Karpas-422 (cell line): ENCODE data around the gene SARDH. TPM values are rescaled to one million over a fixed set of nuclear protein-coding genes. Genes with fewer than 3 reads are reported as not detected.

ENCODE experiments used
- DNase-seq: peaks from one replicate; pipeline ENCODE4 v3.0.0-alpha.2; 2015
- H2AFZ ChIP-seq: fragments of 200-600 bp; sonication (generic); 2 replicates; pipeline ENCODE4 v1.6.1; 2014; ENCODE audit warnings: antibody characterized with exemption, low read length, mixed read lengths
- H3K27ac ChIP-seq: fragments of 200-600 bp; sonication (generic); 2 replicates; pipeline ENCODE4 v1.5.1; 2014; ENCODE audit warnings: mild to moderate bottlenecking, low read length, moderate library complexity
- H3K27me3 ChIP-seq: fragments of 200-600 bp; sonication (generic); 2 replicates; pipeline ENCODE4 v1.6.1; 2014; ENCODE audit warnings: low read length, mixed read lengths
- H3K36me3 ChIP-seq: fragments of 200-600 bp; sonication (generic); 2 replicates; pipeline ENCODE4 v1.6.1; 2014; ENCODE audit warnings: low read length, mixed read lengths; ENCODE audit not compliant: insufficient read depth
- H3K4me1 ChIP-seq: fragments of 200-600 bp; sonication (generic); 2 replicates; pipeline ENCODE4 v1.6.1; 2014; ENCODE audit warnings: mild to moderate bottlenecking, low read length, mixed read lengths
- H3K4me2 ChIP-seq: fragments of 200-600 bp; sonication (generic); 2 replicates; pipeline ENCODE4 v1.6.1; 2014; ENCODE audit warnings: low read length, low read depth, mild to moderate bottlenecking; ENCODE audit not compliant: poor library complexity, severe bottlenecking
- H3K4me3 ChIP-seq: fragments of 200-600 bp; sonication (generic); 2 replicates; pipeline ENCODE4 v1.5.1; 2014; ENCODE audit warnings: mild to moderate bottlenecking, antibody characterized with exemption, low read length, mixed read lengths
- H3K79me2 ChIP-seq: fragments of 200-600 bp; sonication (generic); 2 replicates; pipeline ENCODE4 v1.6.1; 2014; ENCODE audit warnings: mild to moderate bottlenecking, low read length, mixed read lengths
- H3K9ac ChIP-seq: fragments of 200-600 bp; sonication (generic); 2 replicates; pipeline ENCODE4 v1.6.0; 2014; ENCODE audit warnings: low read length
- H3K9me2 ChIP-seq: fragments of 200-600 bp; sonication (generic), shearing (Covaris generic); replicated peaks from 2 replicates; pipeline ENCODE4 v1.6.0; 2014; ENCODE audit warnings: mild to moderate bottlenecking, low read length, moderate library complexity; ENCODE audit not compliant: insufficient read depth
- H3K9me3 ChIP-seq: fragments of 300-700, 200-600 bp; sonication (generic); 2 replicates; pipeline ENCODE4 v1.6.1; 2014; ENCODE audit warnings: low read length, mixed read lengths
- H4K20me1 ChIP-seq: fragments of 200-600 bp; sonication (generic); 2 replicates; pipeline ENCODE4 v1.6.1; 2014; ENCODE audit warnings: mild to moderate bottlenecking, antibody characterized with exemption, low read length, low read depth; ENCODE audit not compliant: insufficient read depth
- total RNA-seq: library from RNA; depleted of rRNA; stranded (reverse); fragments of >200 nt; shearing (Covaris generic); gene quantifications from 2 replicates; pipeline ENCODE4 v1.2.3, GENCODE V29; 2014; ENCODE audit warnings: low replicate concordance

SARDH gene
- total RNA-seq, 1 experiment from 2014 or later = not detected

- no peak overlapping the region for H3K9ac ChIP-seq
- H3K36me3 ChIP-seq = no peaks in the 10 kb centered on the region
- H3K4me3 ChIP-seq = no peak overlapping the region
- no peaks in the 10 kb centered on the region for H3K9me3 ChIP-seq
- H4K20me1 ChIP-seq = 0 out of 2 replicates have a peak, but pooled peaks cover 3% of the 10 kb centered on the region
- no peaks in the 10 kb centered on the region for H3K4me1 ChIP-seq
- H3K9me2 ChIP-seq = no peaks in the 10 kb centered on the region
- H3K4me2 ChIP-seq = no peak overlapping the region
- H3K27me3 ChIP-seq = no peaks in the 10 kb centered on the region
- no peak overlapping the region for H2AFZ ChIP-seq
- no peaks in the 10 kb centered on the region for H3K79me2 ChIP-seq
- no peak overlapping the region for H3K27ac ChIP-seq
- DNase-seq = no peak
Observed at GRCh38 chr9:133643978-133644760, 94.0 kb downstream of the SARDH start.

- Histone ChIP-seq H3K9me2 (no peaks in the 10 kb centered on the region), H3K9me3 (no peaks in the 10 kb centered on the region), H4K20me1 (0 out of 2 replicates have a peak, but pooled peaks cover 3% of the 10 kb centered on the region), H2AFZ (no peak overlapping the region), H3K4me2 (no peak overlapping the region), H3K9ac (no peak overlapping the region), H3K4me1 (no peaks in the 10 kb centered on the region), H3K79me2 (no peaks in the 10 kb centered on the region), H3K27ac (no peak overlapping the region), H3K27me3 (no peaks in the 10 kb centered on the region), H3K36me3 (no peaks in the 10 kb centered on the region), H3K4me3 (no peak overlapping the region)
- DNase-seq = no peak
Observed at GRCh38 chr9:133643362-133643755, 94.8 kb downstream of the SARDH start.

- Histone ChIP-seq H4K20me1 (0 out of 2 replicates have a peak, but pooled peaks cover 3% of the 10 kb centered on the region), H3K4me2 (no peak overlapping the region)
- no peak for DNase-seq
Observed at GRCh38 chr9:133642708-133643361, 95.3 kb downstream of the SARDH start.

GRCh38 chr9:133641861-133642595 is 96.1 kb downstream of the SARDH start:
- Histone ChIP-seq H3K27ac (no peak overlapping the region), H3K9me2 (no peaks in the 10 kb centered on the region), H3K27me3 (no peaks in the 10 kb centered on the region), H3K4me3 (no peak overlapping the region), H3K9ac (no peak overlapping the region), H3K79me2 (no peaks in the 10 kb centered on the region), H4K20me1 (0 out of 2 replicates have a peak, but pooled peaks cover 3% of the 10 kb centered on the region), H3K4me1 (no peaks in the 10 kb centered on the region), H3K4me2 (no peak overlapping the region), H2AFZ (no peak overlapping the region), H3K9me3 (no peaks in the 10 kb centered on the region), H3K36me3 (no peaks in the 10 kb centered on the region)
- DNase-seq = no peak

More at GRCh38 chr9:133642708-133643361, 95.3 kb downstream of the SARDH start:
- Histone ChIP-seq H3K4me3 (no peak overlapping the region), H2AFZ (no peak overlapping the region), H3K9me3 (no peaks in the 10 kb centered on the region), H3K27ac (no peak overlapping the region), H3K27me3 (no peaks in the 10 kb centered on the region), H3K36me3 (no peaks in the 10 kb centered on the region), H3K4me1 (no peaks in the 10 kb centered on the region), H3K9me2 (no peaks in the 10 kb centered on the region), H3K9ac (no peak overlapping the region), H3K79me2 (no peaks in the 10 kb centered on the region)

- Histone ChIP-seq H3K9me3 (no peaks in the 10 kb centered on the region), H3K36me3 (no peaks in the 10 kb centered on the region), H2AFZ (no peak overlapping the region), H3K27ac (no peak overlapping the region), H4K20me1 (0 out of 2 replicates have a peak, but pooled peaks cover 3% of the 10 kb centered on the region), H3K79me2 (no peaks in the 10 kb centered on the region), H3K4me3 (no peak overlapping the region), H3K4me1 (no peaks in the 10 kb centered on the region), H3K27me3 (no peaks in the 10 kb centered on the region), H3K9ac (no peak overlapping the region), H3K4me2 (no peak overlapping the region), H3K9me2 (no peaks in the 10 kb centered on the region)
- no peak for DNase-seq
Observed at GRCh38 chr9:133641396-133641655, 96.8 kb downstream of the SARDH start.

GRCh38 chr9:133640580-133641395 is 97.4 kb downstream of the SARDH start:
- Histone ChIP-seq H3K27me3 (no peaks in the 10 kb centered on the region), H3K4me3 (no peak overlapping the region), H3K9me3 (no peaks in the 10 kb centered on the region), H3K79me2 (no peaks in the 10 kb centered on the region), H4K20me1 (0 out of 2 replicates have a peak, but pooled peaks cover 3% of the 10 kb centered on the region), H3K9me2 (no peaks in the 10 kb centered on the region), H3K27ac (no peak overlapping the region), H3K9ac (no peak overlapping the region), H2AFZ (no peak overlapping the region), H3K4me1 (no peaks in the 10 kb centered on the region), H3K4me2 (no peak overlapping the region), H3K36me3 (no peaks in the 10 kb centered on the region)
- no peak for DNase-seq

GRCh38 chr9:133640160-133640559 is 98.0 kb downstream of the SARDH start:
- Histone ChIP-seq H3K4me2 (no peak overlapping the region), H3K79me2 (no peaks in the 10 kb centered on the region), H3K4me3 (no peak overlapping the region), H3K27ac (no peak overlapping the region), H3K27me3 (no peaks in the 10 kb centered on the region), H3K36me3 (no peaks in the 10 kb centered on the region), H3K9me2 (no peaks in the 10 kb centered on the region), H3K9ac (no peak overlapping the region), H4K20me1 (0 out of 2 replicates have a peak, but pooled peaks cover 3% of the 10 kb centered on the region), H3K4me1 (no peaks in the 10 kb centered on the region), H3K9me3 (no peaks in the 10 kb centered on the region), H2AFZ (no peak overlapping the region)
- no peak for DNase-seq
